NCI-H748 treated with DMSO at 0.1 percent for 48 hours (cell line): ENCODE measurements around the gene COA4.

ENCODE experiments used
- DNase-seq: peaks from one replicate; lab custom pipeline; 2025; lab: John Stamatoyannopoulos, UW

COA4 gene

GRCh38 chr11:73866095-73866579, 10.5 kb downstream of the COA4 start:
- no peak for DNase-seq

GRCh38 chr11:73862986-73863385, 13.7 kb downstream of the COA4 start:
- no peak for DNase-seq

- DNase-seq, result no peak
These were observed 16.4 kb downstream of the COA4 start for GRCh38 chr11:73860202-73860601.

DNA sequence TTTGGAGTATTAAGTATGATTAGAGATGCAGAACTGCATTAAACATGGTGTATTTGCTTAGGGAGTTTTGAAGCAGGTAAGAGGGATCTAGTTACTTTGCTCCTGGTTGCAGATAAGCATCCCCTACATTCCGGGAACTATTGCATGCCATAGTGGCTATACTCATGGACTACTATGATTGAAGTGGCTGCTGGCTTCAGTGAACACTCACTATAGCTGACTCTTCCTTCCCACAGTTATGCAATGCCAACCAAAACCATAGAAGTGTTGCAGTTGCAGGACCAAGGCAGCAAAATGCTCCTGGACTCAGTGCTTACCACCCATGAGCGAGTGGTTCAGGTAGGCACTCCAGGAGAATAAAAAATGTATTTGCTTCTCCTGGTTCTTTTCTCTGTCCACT, 17.0 kb downstream of the COA4 start:
- DNase-seq, result no peak

DNA sequence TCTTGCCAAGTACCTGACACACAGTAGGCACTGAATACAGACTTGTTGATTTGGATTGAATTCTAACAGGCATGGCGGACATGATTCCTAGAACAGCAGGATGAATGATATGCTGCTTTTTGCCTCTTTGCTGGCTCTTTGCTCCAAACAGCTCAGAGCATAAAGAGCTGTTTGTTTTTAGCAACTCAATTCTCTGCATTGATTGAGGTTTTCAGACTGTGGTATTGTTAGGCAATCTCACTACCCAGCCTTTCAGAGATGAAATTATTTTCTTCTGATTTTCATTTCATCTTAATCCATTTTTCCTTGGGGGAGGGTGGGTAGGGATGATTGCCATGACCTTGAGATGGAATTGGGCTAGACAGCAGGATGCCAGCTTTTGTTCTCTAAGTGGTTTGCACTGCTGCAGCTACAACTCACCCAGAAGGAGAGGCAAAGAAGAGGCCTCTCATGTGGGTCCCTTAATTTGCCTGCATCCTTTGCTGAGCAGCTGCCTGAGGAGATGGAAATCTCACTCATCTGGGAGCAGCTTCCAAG, 20.5 kb downstream of the COA4 start:
- no peak for DNase-seq

DNA sequence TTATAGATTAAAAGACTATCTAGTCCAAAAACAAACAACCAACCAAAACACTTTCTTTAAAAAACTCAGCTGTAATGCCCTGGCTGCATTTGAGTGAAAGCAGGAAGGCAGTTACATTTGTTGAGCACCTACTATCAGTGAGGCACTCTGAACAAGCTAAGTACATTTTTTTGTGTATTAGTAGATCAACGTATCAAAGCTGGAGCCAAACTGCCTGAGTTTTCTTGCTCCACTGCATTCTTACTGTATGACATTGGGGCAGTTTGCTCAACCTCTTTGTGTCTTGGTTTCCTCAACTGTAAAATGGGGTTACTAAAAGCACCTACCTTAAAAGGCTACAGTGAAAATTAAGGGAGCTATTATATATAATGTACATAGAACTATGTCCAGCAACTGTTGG, 22.0 kb downstream of the COA4 start:
- no peak for DNase-seq

GRCh38 chr11:73852049-73852448, 24.6 kb downstream of the COA4 start:
- DNase-seq, result no peak

GRCh38 chr11:73851046-73851764, 25.4 kb downstream of the COA4 start:
- DNase-seq, result no peak

GRCh38 chr11:73839123-73839457, 37.6 kb downstream of the COA4 start:
- no peak for DNase-seq

DNA sequence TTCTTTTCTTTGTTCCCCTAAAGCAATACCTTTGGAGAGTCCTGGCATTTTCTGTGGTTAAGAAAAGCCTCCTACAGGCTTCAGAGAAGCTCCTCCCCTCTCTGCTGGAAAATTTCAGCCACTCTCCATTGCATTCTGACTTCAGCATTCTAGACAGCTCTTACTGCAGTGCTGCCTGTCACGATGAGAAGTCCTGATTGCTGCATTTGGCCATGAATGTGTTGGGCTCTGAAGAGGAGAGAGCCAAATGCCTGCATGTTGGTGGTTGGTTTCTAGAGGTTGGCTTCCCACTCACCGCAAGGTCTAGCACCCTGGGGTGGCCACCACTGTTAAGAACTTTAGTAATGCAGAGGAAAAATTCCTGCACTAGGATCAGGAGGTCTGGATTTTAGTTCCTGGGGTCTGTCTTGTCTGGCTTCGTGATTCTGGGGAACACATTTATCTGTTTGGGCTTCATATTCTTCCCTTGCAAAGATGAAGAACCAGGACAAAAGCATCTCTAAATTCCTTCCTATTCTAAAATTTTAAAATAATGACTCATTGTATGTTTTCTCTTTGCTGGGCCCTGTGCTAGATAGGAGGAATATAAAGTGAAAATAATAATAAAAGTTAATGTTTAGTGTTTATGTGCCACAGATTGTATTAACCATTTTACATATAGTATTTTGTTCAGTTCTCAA, 38.1 kb downstream of the COA4 start:
- DNase-seq, result no peak

DNA sequence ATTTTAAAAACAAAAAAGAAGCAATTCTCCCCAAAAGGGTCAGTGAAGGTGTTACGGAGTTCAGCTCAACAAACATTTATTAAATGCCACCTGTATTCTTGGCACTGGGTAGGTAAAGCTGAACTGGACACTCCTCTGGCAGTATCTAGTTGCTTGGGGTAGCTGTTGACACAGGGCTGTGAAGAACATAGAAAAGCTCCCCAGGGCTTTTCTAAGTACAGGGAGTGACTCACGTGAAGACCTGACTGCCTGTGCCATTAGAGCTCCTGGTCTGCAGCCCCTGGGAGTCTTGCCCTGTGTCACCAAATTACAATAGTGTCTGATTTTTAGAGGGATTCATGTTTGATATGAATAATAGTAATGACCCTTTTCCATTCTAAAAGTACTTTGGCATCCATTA, 43.6 kb downstream of the COA4 start:
- DNase-seq, result no peak

DNA sequence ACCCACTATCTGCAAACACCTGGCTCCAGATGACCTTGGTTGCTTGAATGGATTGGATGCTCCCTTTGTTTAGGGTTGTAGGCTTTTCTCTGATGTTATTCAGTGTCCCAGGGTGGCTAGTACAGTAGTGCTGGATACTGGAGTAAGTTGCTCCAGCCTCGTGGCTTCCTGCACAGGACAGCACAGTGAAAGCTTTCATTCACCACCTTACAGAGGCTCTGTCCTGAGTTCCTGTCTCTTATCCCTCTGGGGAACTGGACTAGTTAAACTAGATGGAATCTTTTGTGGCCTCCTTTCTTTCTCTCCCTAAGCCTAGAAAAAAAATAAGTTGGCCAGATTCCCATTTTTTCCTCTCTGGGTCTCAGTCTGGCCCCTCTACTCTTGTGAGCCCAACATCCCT, 46.4 kb downstream of the COA4 start:
- no peak for DNase-seq
